ENCODE measurements around the gene AKIRIN2. TPM values are rescaled to one million over a fixed set of nuclear protein-coding genes. Genes with fewer than 3 reads are reported as not detected.
"Not testable (repeated sequence)": the region's sequence is repeated elsewhere in the genome, so short reads cannot be mapped to it uniquely, and the experiment has no call there.

Gene AKIRIN2
- polyA plus RNA-seq, 3 donors = 102 to 145 (median 118) TPM

DNA sequence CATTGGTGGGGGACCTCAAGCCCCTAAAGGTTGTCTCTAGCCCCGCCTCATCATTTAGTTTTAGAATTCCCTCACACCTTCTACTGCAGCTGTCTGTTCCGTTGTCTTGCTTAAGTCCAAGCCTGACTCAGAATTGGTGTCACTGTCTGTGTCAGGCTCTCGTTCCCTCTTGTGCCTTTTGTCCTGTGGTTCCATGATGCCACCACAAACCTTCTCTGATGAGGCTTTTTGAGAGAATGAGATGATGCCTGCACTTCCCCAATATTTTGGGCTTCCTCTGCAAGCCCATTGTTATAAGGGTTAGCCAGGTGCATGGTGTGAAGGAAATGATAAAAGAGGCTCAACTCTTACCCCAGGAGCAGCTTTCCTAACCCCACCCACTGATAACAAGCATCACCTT lies 8.1 kb upstream of the AKIRIN2 start:
- Mint-ChIP-seq H3K4me1 (peaks cover 24% of the 10 kb centered on the region), H3K9me3 (no peaks in the 10 kb centered on the region), H3K27me3 (ENCODE audit: low read depth in 3 of 3) (no peaks in the 10 kb centered on the region), H3K36me3 (no peaks in the 10 kb centered on the region), H3K4me3 (no peak overlapping the region), H3K27ac (peak overlapping the region in 5 of 7 donors; percentile 20 to 84 (median 61))
- Histone ChIP-seq H3K36me3 (replicated peaks in 1 of 2; ENCODE audit: control insufficient read depth in 1 of 2, insufficient read depth in 2 of 2, low read length in 2 of 2) (no peaks in the 10 kb centered on the region), H3K27ac (ENCODE audit: low read depth in 1 of 2, low read length in 2 of 2) (peak overlapping the region in 1 of 2 donors; percentile 20), H3K4me3 (replicated peaks in 1 of 3; ENCODE audit: low read depth in 2 of 3, low read length in 3 of 3) (no peak overlapping the region), H3K79me2 (ENCODE audit: insufficient read depth, low read length) (no peaks in the 10 kb centered on the region), H3K27me3 (ENCODE audit: control insufficient read depth in 2 of 2, insufficient read depth in 2 of 2, low read length in 2 of 2) (no peaks in the 10 kb centered on the region), H3K9me3 (replicated peaks in 1 of 2; ENCODE audit: control insufficient read depth in 1 of 2, insufficient read depth in 1 of 2, low read length in 2 of 2) (no peaks in the 10 kb centered on the region), H3K4me2 (replicated peaks; ENCODE audit: extremely low read depth, low read length, poor library complexity, severe bottlenecking) (no peak overlapping the region), H4K20me1 (ENCODE audit: insufficient read depth, low read length) (no peaks in the 10 kb centered on the region), H2AFZ (ENCODE audit: insufficient read depth, low read depth, low read length, poor library complexity, severe bottlenecking) (no peak overlapping the region), H3K9ac (ENCODE audit: insufficient read depth, low read length, poor library complexity, severe bottlenecking) (no peak overlapping the region), H3K4me1 (ENCODE audit: control insufficient read depth in 1 of 2, insufficient read depth in 2 of 2, low read length in 2 of 2) (peaks cover 11% of the 10 kb centered on the region in 2 donors)
- TF ChIP-seq, protein P1, sequence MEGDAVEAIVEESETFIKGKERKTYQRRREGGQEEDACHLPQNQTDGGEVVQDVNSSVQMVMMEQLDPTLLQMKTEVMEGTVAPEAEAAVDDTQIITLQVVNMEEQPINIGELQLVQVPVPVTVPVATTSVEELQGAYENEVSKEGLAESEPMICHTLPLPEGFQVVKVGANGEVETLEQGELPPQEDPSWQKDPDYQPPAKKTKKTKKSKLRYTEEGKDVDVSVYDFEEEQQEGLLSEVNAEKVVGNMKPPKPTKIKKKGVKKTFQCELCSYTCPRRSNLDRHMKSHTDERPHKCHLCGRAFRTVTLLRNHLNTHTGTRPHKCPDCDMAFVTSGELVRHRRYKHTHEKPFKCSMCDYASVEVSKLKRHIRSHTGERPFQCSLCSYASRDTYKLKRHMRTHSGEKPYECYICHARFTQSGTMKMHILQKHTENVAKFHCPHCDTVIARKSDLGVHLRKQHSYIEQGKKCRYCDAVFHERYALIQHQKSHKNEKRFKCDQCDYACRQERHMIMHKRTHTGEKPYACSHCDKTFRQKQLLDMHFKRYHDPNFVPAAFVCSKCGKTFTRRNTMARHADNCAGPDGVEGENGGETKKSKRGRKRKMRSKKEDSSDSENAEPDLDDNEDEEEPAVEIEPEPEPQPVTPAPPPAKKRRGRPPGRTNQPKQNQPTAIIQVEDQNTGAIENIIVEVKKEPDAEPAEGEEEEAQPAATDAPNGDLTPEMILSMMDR (IDR thresholded peaks at IDR 0.05) = no peak
- DNase-seq = peak; percentile 70 to 79 (median 71)
- intact Hi-C loops (cut with micrococcal nuclease) = no loop called here
- WGBS (ENCODE audit: insufficient coverage) = 63% methylated on average over 2 of the region's 3 CpGs

DNA sequence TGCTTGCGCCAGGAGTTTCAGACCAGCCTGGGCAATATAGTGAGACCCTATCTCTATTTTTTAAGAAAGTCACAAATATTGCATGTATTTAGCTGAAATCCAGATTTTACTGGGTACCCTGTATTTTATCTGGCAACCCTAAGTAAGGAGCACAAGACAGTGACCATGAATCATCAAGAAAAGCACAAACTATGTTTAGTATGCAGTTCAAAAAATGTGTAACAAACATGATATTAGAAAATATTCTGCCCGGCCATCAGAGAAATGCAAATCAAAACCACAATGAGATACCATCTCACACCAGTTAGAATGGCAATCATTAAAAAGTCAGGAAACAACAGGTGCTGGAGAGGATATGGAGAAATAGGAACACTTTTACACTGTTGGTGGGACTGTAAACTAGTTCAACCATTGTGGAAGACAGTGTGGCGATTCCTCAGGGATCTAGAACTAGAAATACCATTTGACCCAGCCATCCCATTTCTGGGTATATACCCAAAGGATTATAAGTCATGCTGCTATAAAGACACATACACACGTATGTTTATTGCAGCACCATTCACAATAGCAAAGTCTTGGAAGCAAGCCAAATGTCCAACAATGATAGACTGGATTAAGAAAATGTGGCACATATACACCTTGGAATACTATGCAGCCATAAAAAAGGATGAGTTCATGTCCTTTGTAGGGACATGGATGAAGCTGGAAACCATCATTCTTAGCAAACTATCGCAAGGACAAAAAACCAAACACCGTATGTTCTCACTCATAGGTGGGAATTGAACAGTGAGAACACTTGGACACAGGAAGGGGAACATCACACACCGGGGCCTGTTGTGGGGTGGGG lies 6.8 kb upstream of the AKIRIN2 start:
- H3K4me1 Mint-ChIP-seq = peaks cover 15% of the 10 kb centered on the region
- H3K27ac ChIP-seq (ENCODE audit: low read depth in 1 of 2, low read length in 2 of 2); H3K27ac Mint-ChIP-seq; H3K4me1 ChIP-seq (ENCODE audit: control insufficient read depth in 1 of 2, insufficient read depth in 2 of 2, low read length in 2 of 2); H4K20me1 ChIP-seq (ENCODE audit: insufficient read depth, low read length); H3K9me3 Mint-ChIP-seq; H3K9ac ChIP-seq (ENCODE audit: insufficient read depth, low read length, poor library complexity, severe bottlenecking); H3K4me3 ChIP-seq (replicated peaks in 1 of 3; ENCODE audit: low read depth in 2 of 3, low read length in 3 of 3); H3K36me3 ChIP-seq (replicated peaks in 1 of 2; ENCODE audit: control insufficient read depth in 1 of 2, insufficient read depth in 2 of 2, low read length in 2 of 2); H3K4me3 Mint-ChIP-seq; H3K27me3 Mint-ChIP-seq (ENCODE audit: low read depth in 3 of 3); H3K9me3 ChIP-seq (replicated peaks in 1 of 2; ENCODE audit: control insufficient read depth in 1 of 2, insufficient read depth in 1 of 2, low read length in 2 of 2); H3K79me2 ChIP-seq (ENCODE audit: insufficient read depth, low read length); H3K4me2 ChIP-seq (replicated peaks; ENCODE audit: extremely low read depth, low read length, poor library complexity, severe bottlenecking); H2AFZ ChIP-seq (ENCODE audit: insufficient read depth, low read depth, low read length, poor library complexity, severe bottlenecking); H3K36me3 Mint-ChIP-seq; H3K27me3 ChIP-seq (ENCODE audit: control insufficient read depth in 2 of 2, insufficient read depth in 2 of 2, low read length in 2 of 2); intact Hi-C loops (cut with micrococcal nuclease); DNase-seq: not testable (repeated sequence)
- no CpG with 5 or more reads among the region's 7 CpGs for WGBS (ENCODE audit: insufficient coverage)

All from CD14-positive monocyte (primary cell).